ENCODE data around the gene MADCAM1.

MADCAM1 gene

GRCh38 chr19:533364-534058, 37.2 kb downstream of the MADCAM1 start:
- DNase-seq, result no peak

DNA sequence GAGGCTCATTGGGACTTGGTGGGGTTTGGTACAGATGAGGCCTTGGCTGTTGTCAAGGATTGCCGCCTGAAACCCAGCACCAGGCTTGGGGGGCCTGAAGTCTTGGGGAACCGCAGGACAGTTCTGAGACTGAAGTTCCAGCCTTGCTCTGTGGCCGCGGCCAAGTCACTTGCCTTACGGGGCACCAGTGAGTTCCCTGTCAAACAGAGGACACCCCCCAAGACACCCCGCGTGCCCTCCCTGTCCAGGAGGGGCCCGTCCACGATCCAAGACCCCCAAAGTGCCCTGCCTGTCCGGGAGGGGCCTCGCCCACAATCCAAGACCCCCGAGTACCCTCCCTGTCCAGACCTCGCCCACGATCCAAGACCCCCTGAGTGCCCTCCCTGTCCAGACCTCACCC, 37.8 kb downstream of the MADCAM1 start:
- DNase-seq, result no peak

- DNase-seq, result no peak
These were observed 38.9 kb downstream of the MADCAM1 start for GRCh38 chr19:535017-535835.

- no peak for DNase-seq
These were observed 40.0 kb downstream of the MADCAM1 start for GRCh38 chr19:536031-536880.

DNA sequence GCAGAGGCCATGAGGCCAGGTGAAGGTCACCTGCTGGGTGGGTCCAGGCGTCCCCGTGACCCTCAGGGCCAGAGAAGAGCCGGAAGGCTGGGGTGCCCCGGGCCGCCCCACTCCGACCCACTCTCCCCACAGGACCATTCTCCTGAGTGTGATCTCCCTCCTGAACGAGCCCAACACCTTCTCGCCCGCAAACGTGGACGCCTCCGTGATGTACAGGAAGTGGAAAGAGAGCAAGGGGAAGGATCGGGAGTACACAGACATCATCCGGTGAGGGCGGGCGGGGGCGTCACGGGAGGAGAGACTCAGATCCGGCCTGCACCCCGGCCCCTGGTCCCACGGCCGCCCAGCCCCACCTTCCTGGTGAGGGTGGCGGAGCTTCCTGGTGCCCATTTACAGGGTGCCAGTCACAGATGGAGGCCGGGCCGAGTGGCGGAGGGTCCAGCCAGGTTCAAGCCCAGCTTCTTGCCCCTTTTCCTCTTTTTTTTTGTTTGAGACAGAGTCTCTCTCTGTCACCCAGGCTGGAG, 40.7 kb downstream of the MADCAM1 start:
- DNase-seq, result no peak

DNA sequence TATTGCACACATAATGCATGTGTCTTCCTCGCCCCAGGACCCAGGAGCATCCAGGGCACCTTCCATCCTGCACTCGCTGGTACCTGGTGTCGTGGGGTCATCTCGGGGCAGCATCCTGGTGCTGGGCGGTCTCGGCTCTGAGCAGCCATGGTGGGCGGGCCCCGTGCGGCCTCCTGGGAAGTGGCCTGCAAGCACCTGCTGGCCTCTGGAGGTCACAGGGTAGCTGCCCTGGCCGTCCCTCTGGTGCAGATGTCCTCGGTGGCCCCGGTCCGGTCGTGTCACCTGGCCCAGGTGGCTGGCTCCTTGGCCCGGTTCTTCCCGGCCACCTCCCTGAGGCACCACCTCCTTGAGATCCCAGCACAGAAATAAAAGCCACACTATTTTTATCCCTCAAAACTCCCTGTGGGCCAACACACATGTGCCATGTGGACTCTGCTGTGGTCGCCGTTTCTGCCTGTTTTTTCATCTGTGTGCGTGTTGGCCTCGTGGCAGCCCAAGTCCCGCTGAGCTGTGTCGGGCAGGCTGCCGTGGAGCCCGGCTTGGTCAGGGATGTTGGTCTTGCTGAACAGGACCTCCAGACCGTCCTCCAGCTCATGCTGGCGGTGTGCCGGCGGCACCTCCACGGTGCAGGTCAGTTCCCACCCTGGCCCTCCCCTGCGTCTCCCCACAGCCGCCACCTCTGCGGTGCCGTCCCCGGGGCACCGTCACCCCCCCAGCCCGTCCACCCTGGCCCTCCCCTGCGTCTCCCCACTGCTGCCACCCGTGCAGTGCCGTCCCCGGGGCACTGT, 42.5 kb downstream of the MADCAM1 start:
- no peak for DNase-seq

DNA sequence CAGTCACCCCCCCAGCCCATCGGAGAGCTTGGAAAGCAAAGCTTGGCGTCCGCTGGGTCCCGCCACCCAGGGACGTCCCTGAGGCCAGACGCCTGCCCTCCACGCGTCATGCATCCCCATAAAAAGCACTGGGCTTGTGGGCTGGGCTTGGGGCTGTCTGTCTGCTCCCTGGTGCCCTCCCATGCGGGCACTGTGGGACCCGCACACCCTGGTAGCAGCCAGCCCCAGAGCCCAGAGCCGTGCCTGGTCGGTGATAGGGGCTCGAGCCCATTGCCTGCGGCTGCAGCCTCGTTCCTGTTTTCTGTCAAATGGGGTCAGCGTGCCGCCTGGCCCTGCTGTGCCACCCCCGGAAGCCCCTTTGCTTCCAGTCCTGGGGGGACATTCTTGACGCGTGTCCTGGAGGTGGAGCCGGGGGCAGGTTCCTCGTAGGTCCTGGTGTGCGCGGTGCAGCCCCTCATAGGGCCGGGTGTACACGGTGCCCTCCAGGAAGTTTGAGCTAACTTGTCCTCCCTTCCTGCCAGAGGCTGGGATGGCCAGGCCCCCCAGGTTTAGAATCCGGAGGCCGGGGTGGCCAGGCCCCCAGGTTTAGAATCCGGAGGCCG, 43.2 kb downstream of the MADCAM1 start:
- no peak for DNase-seq

DNA sequence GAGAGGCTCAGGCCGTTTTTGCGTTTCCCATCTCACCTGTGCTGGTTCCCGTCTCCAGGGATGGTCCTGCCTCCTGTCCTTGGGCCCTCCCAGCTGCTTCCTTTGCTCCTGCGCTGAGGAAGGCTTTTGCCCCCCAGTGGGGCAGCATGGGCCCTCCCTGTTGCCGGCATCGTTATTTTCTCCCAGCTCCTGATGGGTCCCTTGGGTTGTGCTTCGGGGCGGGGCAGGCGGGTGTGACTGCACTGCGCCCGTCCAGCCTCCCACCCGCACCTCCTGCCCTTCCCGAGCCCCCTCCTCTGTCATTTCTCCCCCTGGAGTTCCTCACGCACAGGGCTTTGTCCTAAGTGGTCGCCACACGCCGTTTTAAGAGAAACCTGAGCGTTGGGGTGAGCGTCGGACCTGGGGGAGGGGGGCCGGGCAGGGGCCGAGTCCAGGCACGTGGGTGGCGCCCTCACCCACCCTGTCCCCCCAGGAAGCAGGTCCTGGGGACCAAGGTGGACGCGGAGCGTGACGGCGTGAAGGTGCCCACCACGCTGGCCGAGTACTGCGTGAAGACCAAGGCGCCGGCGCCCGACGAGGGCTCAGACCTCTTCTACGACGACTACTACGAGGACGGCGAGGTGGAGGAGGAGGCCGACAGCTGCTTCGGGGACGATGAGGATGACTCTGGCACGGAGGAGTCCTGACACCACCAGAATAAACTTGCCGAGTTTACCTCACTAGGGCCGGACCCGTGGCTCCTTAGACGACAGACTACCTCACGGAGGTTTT, 44.8 kb downstream of the MADCAM1 start:
- no peak for DNase-seq

DNA sequence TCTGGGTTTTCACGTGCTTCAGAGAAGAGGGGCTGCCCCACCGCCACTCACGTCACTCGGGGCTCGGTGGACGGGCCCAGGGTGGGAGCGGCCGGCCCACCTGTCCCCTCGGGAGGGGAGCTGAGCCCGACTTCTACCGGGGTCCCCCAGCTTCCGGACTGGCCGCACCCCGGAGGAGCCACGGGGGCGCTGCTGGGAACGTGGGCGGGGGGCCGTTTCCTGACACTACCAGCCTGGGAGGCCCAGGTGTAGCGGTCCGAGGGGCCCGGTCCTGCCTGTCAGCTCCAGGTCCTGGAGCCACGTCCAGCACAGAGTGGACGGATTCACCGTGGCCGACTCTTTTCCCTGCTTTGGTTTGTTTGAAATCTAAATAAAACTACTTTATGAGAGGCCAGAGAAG, 45.4 kb downstream of the MADCAM1 start:
- DNase-seq, result no peak

DNA sequence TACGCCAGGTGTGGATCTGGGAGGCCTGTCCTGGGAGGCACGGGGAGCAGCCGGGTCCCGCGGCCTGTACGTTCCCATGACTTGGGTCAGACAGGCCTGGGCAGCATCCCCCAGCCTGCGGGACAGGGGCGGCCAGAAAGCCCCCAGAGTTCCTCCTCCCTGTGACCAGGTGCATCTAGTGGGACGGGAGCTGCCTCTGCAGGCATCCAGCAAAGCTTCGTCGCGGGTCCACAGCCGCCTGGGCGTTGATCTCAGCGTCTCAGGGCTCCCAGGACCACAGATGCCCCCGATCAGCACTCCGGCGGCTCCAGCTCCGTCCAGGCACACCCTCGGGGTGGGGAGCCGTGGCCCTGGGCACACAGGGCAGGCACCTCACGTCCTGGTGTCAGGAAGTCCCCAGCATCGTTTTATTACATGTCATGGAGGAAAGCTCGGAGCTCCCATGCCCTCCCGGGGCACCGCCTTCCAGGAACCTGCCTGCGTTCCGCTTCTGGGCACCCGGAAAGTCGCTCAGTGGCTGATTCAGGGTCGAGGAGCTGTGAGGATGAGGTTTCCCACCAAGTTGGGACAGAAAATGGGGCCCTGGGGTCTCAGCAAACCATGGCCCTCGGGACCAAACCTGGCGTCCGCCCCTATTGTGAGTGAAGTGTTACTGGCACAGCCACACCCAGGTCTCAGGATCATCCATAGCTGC, 46.0 kb downstream of the MADCAM1 start:
- DNase-seq, result no peak

DNA sequence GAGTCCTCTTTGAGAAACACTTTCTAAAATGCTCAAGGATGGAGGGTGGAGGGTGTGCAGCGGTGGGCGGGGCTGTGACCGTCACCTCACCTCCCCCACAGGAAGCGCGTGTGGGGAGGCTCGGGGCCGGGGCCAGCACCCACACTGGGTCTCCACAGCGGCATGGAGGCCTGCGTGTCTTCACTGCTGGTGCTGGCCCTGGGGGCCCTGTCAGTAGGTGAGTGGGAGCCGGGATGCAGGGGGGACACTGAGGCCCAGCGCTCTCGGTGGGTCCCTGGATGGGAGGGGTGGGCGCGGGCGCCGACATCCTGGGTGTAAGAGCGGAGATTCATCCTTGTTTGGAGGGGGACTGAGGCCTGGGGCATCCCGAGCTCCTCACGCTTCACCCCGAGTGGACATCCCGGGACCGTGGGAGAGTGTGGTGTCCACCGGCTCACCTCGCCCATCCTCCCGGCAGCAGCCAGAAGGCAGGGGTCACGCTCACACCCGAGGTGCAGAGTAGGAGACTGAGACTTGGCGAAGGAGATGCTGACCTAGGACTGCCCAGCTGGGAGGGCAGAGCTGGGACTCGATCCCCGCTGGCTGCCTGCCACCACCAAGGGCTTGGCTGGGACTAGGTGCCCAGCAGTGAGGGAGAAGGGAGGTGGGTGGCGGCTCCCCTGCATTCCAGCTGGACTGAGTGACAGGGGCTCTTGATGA, 47.8 kb downstream of the MADCAM1 start, which contains the start of gene GZMM:
Gene GZMM, plus strand, starts transcription at position 144 of the 699 bp plus-strand sequence. Its CDS starts 19 bp downstream, at position 163.
- peak; percentile 19 to 74 (median 51) for DNase-seq

- DNase-seq, result no peak
These were observed 50.8 kb downstream of the MADCAM1 start for GRCh38 chr19:547117-547516.

DNA sequence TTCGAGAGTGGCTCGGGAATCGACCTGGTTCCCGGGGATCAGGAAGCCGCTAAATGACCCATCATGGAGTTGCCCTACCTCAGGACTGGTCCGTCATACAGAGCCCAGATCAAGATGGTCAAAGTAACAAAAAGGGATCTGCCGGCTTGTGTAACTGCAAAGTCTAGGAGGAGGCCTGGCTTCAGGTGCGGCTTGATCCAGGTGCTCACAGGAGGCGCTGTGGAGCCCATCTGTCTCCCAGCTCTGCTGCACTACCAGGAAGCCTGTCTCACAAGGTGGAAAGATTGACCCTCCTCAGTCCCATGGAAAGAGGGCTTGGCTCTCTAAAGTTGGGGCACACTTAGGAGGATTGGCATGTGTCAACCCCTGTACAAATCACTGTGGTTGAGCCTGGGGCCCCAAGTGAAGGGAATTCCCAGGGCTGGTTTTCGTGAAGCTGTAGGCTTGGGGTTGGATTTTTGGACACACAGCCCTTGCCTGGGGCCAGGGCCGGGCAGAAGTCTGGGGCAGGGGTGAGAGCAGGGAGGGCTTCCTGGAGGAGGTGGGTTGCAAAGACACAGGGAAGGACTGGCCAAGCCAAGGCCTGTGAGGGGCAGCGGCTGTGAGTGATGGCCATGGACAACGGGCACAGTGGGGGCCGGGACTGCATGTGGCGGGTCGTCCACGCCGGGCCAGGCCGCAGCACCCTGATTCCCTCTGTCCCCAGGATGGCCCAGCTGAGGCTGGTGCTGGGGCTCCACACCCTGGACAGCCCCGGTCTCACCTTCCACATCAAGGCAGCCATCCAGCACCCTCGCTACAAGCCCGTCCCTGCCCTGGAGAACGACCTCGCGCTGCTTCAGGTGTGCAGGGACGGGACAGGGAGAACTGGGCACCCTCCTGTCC, 51.8 kb downstream of the MADCAM1 start:
- no peak for DNase-seq

- DNase-seq, result no peak
These were observed 52.9 kb downstream of the MADCAM1 start for GRCh38 chr19:548886-549830.

GRCh38 chr19:554817-555216, 58.5 kb downstream of the MADCAM1 start:
- no peak for DNase-seq
